Sigmoid colon (tissue), 7 donors: ENCODE results near the gene PNPLA8. TPM values are rescaled to one million over a fixed set of nuclear protein-coding genes. Genes with fewer than 3 reads are reported as not detected.

Experiments
- DNase-seq: peaks from one replicate; pipeline ENCODE4 v3.0.0-alpha.2; 2019
- H3K27ac ChIP-seq, 4 donors: fragments of 200-600 bp; sonication (generic); one replicate each; pipeline ENCODE4 v1.5.1; 2016 to 2019; ENCODE audit warnings: mild to moderate bottlenecking in 1 of 4
- H3K27me3 ChIP-seq, 3 donors: fragments of 200-600 bp; sonication (generic); one replicate each; pipeline ENCODE4 v1.5.1; 2019; ENCODE audit warnings: mild to moderate bottlenecking in 1 of 3
- H3K36me3 ChIP-seq, 4 donors: fragments of 200-600 bp; sonication (generic); one replicate each; pipeline ENCODE4 v1.5.1; 2016 to 2019
- H3K4me1 ChIP-seq, 4 donors: fragments of 200-600 bp; sonication (generic); one replicate each; pipeline ENCODE4 v1.5.1; 2017 to 2019
- H3K4me3 ChIP-seq, 4 donors: fragments of 200-600 bp; sonication (generic); one replicate each; pipeline ENCODE4 v1.5.1; 2017 to 2019; ENCODE audit warnings: mild to moderate bottlenecking in 2 of 4, moderate library complexity in 1 of 4
- H3K9me3 ChIP-seq, 4 donors: fragments of 200-600 bp in 3 of 4; sonication (generic) in 3 of 4; one replicate each; pipeline versions ENCODE4 v1.5.1 to v1.6.1; 2013 to 2019
- CTCF ChIP-seq, 4 experiments: fragments of 450-650 bp in 3 of 4; fragments of 200-600 bp in 1 of 4; IDR thresholded peaks; one replicate each; pipeline ENCODE4 v1.5.1; 2016 to 2019; ENCODE audit warnings: antibody characterized with exemption in 4 of 4, mild to moderate bottlenecking in 3 of 4, moderate library complexity in 2 of 4
- EP300 ChIP-seq, 4 donors: sonication (generic); formaldehyde crosslinking; IDR thresholded peaks; one replicate each; pipeline ENCODE4 v1.6.1; 2017; ENCODE audit warnings: antibody characterized with exemption in 4 of 4
- POLR2A ChIP-seq, 2 donors: fragments of 450-650 bp; IDR thresholded peaks; one replicate each; pipeline ENCODE4 v1.6.1; 2016; ENCODE audit warnings: antibody characterized with exemption in 2 of 2, mild to moderate bottlenecking in 2 of 2, moderate library complexity in 2 of 2
- POLR2AphosphoS5 ChIP-seq, 4 donors: sonication (generic); formaldehyde crosslinking; IDR thresholded peaks; one replicate each; pipeline ENCODE4 v1.6.1; 2017; ENCODE audit warnings: antibody characterized with exemption in 4 of 4
- WGBS, 2 donors: extraction: QIAGEN DNeasy Blood & Tissue Kit; methylation state at CpG; one replicate each; pipeline ENCODE4 v1.1.7; 2013; 5-methylcytosine and 5-hydroxymethylcytosine counted together
- intact Hi-C: fragments of 100-400 bp; cut with DNase I; formaldehyde crosslinking; loops from one replicate; pipeline ENCODE4 v1.15.1; 2023
- polyA plus RNA-seq, 3 donors: library from polyadenylated mRNA; stranded (reverse); fragments of 200-250 nt; gene quantifications; one replicate each; pipeline ENCODE4 v1.2.3, GENCODE V29; 2013
- total RNA-seq, 4 donors: library from RNA; depleted of rRNA; stranded (reverse); fragments of >200 nt; gene quantifications; one replicate each; pipeline ENCODE4 v1.1.0, GENCODE V29; 2016
- donor health status: healthy with polysubstance abuse.
- donor health status: Bipolar disorder and iron deficiency.
- donor health status: healthy.

The PNPLA8 gene
- total and polyA plus RNA-seq, 7 donors: 12.0 to 42.9 (median 26.3) TPM

- H3K9me3 ChIP-seq: no peaks in the 10 kb centered on the region
- H3K4me3 ChIP-seq: no peak overlapping the region
- intact Hi-C loops: loop anchor here (10.0 kb wide), 1 partner anchor 633 kb away; the partner anchor contains the start of gene DLD
- WGBS, 2 donors: 21 to 72% methylated on average over 6 of the region's 6 CpGs
- TF ChIP-seq EP300 (IDR thresholded peaks at IDR 0.05) (no peak), POLR2AphosphoS5 (IDR thresholded peaks at IDR 0.05) (no peak), POLR2A (IDR thresholded peaks at IDR 0.05) (no peak), CTCF (IDR thresholded peaks at IDR 0.05) (no peak)
- no peaks in the 10 kb centered on the region for H3K27me3 ChIP-seq
- no peaks in the 10 kb centered on the region for H3K36me3 ChIP-seq
- peaks cover 0 to 24% (median 19%) of the 10 kb centered on the region in 4 donors for H3K4me1 ChIP-seq
- no peak for DNase-seq
- H3K27ac ChIP-seq: no peak overlapping the region
Observed at GRCh38 chr7:108528183-108528712, 2.3 kb upstream of the PNPLA8 start.

GRCh38 chr7:108526768-108527017 is 758 bp upstream of the PNPLA8 start:
- Histone ChIP-seq H3K36me3 (peaks cover 0 to 2% (median 0%) of the 10 kb centered on the region in 4 donors), H3K27ac (peak overlapping the region; percentile 95 to 99 (median 96)), H3K4me3 (peak overlapping the region; percentile 63 to 76 (median 72)), H3K4me1 (peaks cover 0 to 29% (median 27%) of the 10 kb centered on the region in 4 donors), H3K9me3 (no peaks in the 10 kb centered on the region), H3K27me3 (no peaks in the 10 kb centered on the region)
- intact Hi-C loops: loop anchor here (1.0 to 10.0 kb wide), 2 partner anchors 43 to 632 kb away; partner anchors contain the start of genes DLD, DNAJB9 and THAP5
- TF ChIP-seq POLR2AphosphoS5 (IDR thresholded peaks at IDR 0.05) (no peak), CTCF (IDR thresholded peaks at IDR 0.05) (no peak), POLR2A (IDR thresholded peaks at IDR 0.05) (no peak), EP300 (IDR thresholded peaks at IDR 0.05) (no peak)
- no peak for DNase-seq
- 9 to 19% methylated on average over 3 of the region's 3 CpGs for WGBS, 2 donors

- H3K4me1 ChIP-seq: peaks cover 0 to 35% (median 27%) of the 10 kb centered on the region in 4 donors
- H3K27me3 ChIP-seq: no peaks in the 10 kb centered on the region
- peak overlapping the region; percentile 69 to 78 (median 76) for H3K4me3 ChIP-seq
- DNase-seq: peak; percentile 95
- H3K36me3 ChIP-seq: peaks cover 0 to 2% (median 0%) of the 10 kb centered on the region in 4 donors
- no peaks in the 10 kb centered on the region for H3K9me3 ChIP-seq
- 0 to 1% methylated on average over 22 of the region's 22 CpGs for WGBS, 2 donors
- H3K27ac ChIP-seq: peak overlapping the region; percentile 95 to 99 (median 96)
- intact Hi-C loops: loop anchor here (10.0 kb wide), 1 partner anchor 631 kb away; the partner anchor contains the start of gene DLD
- TF ChIP-seq EP300 (IDR thresholded peaks at IDR 0.05) (peak in 1 of 4 donors; percentile 3), POLR2AphosphoS5 (IDR thresholded peaks at IDR 0.05) (no peak), POLR2A (IDR thresholded peaks at IDR 0.05) (no peak), CTCF (IDR thresholded peaks at IDR 0.05) (no peak)
Observed at GRCh38 chr7:108525327-108525984, 479 bp downstream of the PNPLA8 start.

GRCh38 chr7:108522780-108523179 is 3.2 kb downstream of the PNPLA8 start:
- TF ChIP-seq CTCF (IDR thresholded peaks at IDR 0.05) (no peak), EP300 (IDR thresholded peaks at IDR 0.05) (no peak), POLR2AphosphoS5 (IDR thresholded peaks at IDR 0.05) (no peak), POLR2A (IDR thresholded peaks at IDR 0.05) (no peak)
- Histone ChIP-seq H3K27ac (peak overlapping the region in 1 of 4 donors; percentile 99), H3K4me1 (peaks cover 0 to 42% (median 27%) of the 10 kb centered on the region in 4 donors), H3K9me3 (no peaks in the 10 kb centered on the region), H3K27me3 (no peaks in the 10 kb centered on the region), H3K36me3 (peaks cover 0 to 7% (median 3%) of the 10 kb centered on the region in 4 donors), H3K4me3 (no peak overlapping the region)
- intact Hi-C loops: loop anchor here (10.0 kb wide), 1 partner anchor 628 kb away; the partner anchor contains the start of gene DLD
- 86 to 95% methylated on average over 2 of the region's 2 CpGs for whole genome bisulfite sequencing, 2 donors
- no peak for DNase-seq
